ENCODE measurements around the gene CRISPLD2.
A peak's percentile ranks its signal among the peaks of the same experiment; 100 is the strongest.

CRISPLD2 gene, protein sequence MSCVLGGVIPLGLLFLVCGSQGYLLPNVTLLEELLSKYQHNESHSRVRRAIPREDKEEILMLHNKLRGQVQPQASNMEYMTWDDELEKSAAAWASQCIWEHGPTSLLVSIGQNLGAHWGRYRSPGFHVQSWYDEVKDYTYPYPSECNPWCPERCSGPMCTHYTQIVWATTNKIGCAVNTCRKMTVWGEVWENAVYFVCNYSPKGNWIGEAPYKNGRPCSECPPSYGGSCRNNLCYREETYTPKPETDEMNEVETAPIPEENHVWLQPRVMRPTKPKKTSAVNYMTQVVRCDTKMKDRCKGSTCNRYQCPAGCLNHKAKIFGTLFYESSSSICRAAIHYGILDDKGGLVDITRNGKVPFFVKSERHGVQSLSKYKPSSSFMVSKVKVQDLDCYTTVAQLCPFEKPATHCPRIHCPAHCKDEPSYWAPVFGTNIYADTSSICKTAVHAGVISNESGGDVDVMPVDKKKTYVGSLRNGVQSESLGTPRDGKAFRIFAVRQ

DNA sequence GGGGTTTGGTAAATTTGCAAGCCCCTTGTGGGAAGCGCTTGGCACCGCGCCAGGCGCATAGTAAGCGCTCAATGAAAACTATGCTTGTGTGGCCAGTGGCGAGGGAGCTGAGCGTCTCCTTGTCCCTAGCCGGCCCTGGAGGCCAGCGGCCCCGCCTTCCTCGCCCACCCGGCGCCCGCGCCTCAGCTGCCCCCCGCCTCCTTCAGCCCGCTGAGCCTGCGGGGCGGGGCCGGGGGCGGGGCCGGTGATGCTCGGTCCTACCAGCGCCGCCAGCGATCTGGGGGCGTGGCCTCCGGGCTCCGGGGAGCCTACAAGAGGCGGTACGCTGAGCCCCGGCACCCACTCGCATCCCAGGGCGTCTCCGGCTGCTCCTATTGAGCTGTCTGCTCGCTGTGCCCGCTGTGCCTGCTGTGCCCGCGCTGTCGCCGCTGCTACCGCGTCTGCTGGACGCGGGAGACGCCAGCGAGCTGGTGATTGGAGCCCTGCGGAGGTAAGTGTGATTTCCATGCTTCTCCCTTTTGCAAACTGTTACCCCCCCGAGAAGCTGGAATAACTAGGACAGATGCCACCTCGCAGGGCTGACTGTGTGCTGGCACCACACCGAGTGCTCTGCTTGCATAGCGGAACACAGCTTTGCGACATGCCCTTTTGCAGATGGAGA is at the start of gene CRISPLD2:
Gene CRISPLD2 (plus strand): TSS at position 342 of the 661 bp plus-strand sequence. CDS start 18,511 bp downstream, outside the sequence.
- peak; percentile 88 for DNase-seq

DNA sequence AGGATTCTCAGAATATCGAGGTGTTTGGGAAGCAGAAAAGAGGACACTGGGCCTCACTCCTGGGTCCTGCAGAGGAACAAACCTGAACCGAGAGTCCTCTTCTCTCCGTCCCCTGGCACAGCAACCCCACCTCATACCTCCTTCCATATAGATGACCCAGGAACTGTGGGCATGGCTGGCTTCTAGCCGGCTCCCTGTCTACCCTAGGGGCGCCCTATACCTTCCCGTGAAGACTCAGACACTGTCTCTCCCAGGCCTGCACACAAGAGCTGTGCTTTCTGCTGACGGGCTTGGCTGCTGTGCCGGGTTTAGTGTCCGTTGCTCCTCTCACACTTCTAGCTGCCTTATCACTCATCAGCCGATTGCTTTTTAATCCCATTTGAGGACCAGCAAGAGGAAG is 46.5 kb upstream of the CRISPLD2 start:
- DNase-seq, result no peak

DNA sequence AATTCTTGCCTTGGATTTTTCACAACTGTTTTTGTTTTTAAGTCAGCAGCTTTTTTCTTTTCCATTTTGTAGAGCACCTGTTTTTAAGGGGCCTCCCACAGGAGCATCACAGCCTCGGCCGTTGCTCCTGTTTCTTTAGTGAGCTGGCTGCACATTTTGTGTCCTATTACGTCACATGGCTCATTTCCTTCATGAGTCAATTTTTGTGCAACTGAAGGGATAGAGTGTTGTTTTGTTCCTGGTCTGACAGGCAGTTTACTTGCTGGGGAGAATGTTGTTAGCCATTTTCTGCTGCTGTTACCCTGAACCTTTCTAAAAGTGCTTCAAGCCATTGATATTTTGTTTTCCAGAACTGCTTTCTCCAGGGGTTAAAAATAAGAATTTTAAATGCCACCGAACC is 45.0 kb upstream of the CRISPLD2 start:
- no peak for DNase-seq

- DNase-seq, result no peak
These were observed 44.4 kb upstream of the CRISPLD2 start for GRCh38 chr16:84775262-84775810.

- DNase-seq, result no peak
These were observed 42.4 kb upstream of the CRISPLD2 start for GRCh38 chr16:84777435-84777834.

- no peak for DNase-seq
These were observed 41.1 kb upstream of the CRISPLD2 start for GRCh38 chr16:84778720-84779119.

DNA sequence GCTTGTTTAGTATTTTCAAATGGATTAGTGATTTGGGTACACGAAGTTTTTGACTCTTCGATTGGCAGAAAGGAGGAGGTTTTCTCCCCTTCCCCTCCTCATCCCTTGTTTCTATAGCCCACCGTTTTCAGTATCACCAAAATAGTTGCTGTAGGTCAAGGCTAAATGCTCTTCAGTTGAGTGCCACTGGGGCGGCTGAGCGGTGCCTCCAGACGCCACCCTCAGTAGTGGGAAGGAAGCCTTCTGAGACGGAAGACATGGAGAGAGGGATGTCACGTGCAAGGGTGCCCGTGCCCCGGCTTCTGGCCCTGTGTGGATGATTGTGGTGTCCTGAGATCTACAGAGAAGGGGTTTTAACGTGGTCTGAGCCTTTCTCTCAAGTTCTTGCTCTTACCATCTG is 39.7 kb upstream of the CRISPLD2 start:
- no peak for DNase-seq

DNA sequence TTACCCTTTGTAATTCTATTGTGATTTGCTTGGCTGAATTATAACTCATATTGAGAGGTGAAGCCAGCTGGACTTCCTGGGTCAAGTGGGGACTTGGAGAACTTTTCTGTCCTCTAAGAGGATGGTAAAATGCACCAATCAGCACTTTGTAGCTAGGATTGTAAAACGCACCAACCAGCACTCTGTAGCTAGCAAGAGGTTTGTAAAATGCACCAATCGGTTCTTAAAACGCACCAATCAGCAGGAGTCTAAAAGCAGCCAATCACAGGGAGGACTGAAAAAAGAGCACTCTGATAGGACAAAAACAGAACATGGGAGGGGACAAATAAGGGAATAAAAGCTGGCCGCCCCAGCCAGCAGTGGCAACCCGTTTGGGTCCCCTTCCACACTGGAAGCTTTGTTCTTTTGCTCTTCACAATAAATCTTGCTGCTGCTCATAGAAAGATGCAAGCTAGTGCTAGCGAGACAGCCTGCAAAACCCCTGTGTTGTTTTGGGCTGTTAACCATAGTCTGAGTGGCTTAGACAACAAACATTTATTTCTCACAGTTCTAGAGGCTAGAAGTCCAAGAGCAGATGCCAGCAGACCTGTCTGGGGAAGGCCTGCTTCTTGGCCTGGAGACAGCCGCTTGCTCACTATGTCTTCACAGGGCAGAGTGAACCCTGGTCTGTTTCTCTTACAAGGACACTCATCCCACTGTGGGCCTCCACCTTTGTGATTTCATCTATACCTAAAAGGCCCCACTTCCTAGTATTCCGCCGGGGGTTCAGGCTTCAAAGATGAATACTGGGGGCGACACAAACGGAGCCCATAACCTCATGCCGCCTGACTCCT is 39.0 kb upstream of the CRISPLD2 start:
- DNase-seq, result no peak

DNA sequence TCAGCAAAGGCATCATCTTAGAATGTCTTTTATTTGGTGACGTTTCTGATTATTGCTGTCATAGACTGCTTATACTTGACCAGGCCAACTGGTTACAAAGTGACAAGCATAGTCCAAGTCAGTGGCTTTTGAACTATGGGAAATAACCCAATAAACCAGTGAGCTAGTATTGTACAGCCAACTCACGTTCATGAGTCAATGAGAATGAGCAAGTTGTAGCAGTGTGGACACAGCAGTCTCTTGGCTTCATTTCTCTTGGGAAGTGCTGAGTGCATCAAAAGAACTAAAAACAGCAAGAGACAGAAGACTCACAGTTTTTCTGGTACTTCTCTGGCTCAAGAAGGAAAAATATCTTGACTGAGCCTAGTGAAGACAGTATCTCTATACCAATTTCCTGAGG is 36.9 kb upstream of the CRISPLD2 start:
- DNase-seq, result no peak

- no peak for DNase-seq
These were observed 33.8 kb upstream of the CRISPLD2 start for GRCh38 chr16:84785843-84786581.

DNA sequence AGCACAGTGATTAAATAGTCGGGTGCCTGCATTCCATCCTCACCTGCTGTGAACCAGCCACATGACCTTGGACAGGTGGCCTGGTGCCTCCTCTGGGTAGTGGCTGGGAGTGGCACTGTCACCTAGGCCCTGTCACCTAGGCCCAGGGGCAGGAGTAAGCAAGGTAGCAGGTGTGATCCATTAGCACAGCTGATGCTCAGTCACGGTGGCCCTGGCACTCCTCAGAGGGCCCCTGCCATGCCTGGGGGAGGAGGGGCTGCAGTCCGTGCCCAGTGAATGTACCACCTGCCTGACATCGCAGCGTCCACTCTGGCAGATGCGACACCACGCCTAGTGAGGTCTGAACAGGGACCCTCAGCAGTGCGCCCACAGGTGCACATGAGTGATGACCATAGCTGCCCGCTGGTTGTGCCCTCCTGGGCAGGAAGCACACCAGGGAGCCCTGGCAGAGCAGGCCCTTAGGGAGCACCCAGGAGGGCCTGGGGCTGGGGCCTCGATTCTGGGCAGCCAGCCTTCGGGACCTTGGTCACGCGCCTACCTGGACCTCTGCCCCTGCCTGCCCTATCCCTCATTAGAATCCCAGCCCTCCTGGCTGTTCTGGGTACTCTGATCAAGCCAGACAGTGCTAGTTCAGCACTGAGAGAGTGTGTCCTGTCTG is 33.1 kb upstream of the CRISPLD2 start:
- no peak for DNase-seq

DNA sequence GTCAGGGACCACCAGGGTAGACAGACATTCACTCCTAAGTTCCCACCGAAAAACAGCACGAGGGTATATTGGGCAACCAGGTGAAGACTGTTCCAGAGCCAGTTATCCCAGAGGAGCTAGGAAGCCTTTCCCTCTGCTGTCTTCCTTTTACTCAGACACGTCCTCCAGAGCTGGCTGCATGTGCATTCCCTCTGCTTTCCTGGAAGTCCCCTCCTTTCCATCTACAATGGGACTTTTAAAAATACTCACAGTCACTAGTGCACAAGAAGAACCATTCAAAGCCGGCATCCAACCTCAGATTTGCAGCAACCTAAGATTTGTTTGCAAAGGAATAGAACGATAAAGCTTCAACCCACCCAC is 32.5 kb upstream of the CRISPLD2 start:
- DNase-seq, result no peak

GRCh38 chr16:84788920-84789391 is 30.8 kb upstream of the CRISPLD2 start:
- DNase-seq, result no peak

DNA sequence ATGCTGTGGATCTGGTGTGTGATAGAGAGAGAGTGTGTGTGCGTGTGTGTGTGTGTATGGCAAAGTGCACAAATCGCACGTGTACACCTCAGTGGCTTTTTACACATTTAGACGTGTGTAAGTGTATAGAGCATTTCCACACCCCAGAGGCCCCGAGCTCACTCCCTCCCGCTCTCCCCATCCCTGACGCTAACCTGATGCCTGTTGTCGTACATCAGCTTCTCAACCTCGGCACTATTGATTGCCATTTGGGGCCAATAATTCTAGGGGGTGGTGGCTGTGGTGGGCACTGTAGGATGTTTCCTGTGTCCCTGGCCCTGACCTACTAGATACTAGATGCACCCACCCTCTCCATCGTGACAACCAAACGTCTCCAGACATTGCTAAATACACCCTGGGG is 30.4 kb upstream of the CRISPLD2 start:
- no peak for DNase-seq

GRCh38 chr16:84790301-84790700 is 29.5 kb upstream of the CRISPLD2 start:
- DNase-seq, result no peak

DNA sequence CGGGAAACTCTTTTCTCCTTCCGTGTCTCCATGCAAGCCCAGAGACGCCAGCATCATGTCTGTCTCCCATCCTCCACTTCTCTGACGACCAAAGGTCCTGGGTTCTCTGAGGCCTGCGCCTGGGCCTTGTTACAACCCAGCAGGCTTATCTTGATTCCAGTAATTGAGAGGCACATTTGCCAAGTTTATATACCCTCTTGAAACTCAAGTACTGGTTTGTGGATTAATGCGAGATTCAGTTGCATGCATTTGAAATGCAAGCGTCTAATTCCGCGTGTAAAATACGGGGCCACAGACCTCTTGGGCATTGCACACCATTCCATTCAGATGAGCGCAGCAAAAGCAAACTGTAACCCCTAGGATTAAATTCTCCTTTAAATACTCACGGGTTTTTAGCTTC is 28.7 kb upstream of the CRISPLD2 start:
- no peak for DNase-seq

DNA sequence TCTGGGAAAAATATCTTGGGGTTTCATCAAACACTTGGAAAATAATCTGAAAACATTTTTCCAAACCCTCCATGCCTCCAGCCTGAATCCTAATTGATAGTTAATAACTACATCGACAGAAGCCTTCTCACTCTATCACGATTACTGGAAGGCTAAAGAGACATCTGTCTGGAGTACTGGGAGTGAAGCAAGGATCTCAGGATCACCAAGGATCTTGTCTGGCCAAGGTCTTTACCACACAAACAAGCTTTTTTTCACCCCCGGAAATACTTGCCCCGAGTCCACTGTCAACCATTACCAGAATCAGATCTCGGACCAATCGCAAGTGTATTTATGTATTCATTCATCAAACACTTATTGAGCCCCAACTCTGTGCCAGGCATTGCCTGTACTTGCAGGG is 28.3 kb upstream of the CRISPLD2 start:
- no peak for DNase-seq

- no peak for DNase-seq
These were observed 25.6 kb upstream of the CRISPLD2 start for GRCh38 chr16:84794186-84794585.

GRCh38 chr16:84794626-84795025 is 25.2 kb upstream of the CRISPLD2 start:
- DNase-seq, result no peak

DNA sequence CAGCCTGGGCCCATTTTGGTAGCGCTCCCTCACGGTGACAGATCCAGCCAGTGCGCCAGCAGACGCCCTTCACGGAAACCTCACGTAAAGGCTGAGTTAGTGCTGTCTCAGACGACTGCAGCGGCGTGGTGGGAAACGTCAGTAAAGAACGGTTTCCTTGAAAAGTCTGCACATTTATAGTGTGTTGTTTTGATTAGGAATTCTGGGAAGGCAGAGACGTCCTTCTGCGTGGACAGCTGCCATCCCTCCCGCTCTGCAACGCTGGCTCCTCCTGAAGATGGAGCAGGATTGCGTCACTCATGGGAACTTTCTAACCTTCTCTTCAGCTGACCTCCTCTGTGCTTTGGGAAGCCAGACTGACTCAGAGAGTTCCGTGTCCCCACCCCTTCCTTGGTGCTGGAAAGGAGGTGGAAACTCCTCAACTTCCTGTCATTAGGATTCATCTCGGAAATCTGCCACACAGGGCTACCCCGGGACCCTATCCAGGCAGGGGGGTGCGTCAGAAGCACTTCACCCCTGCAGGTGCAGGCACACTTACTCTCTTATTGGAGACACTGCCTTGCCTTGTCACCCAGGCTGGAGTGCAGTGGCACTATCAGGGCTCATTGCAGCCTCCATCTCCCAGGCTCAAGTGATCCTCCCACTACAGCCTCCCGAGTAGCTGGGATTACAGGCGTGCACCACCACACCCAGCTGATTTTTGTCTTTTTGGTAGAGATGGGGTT is 24.3 kb upstream of the CRISPLD2 start:
- no peak for DNase-seq
